H1 (cell line): ENCODE data around the gene TSPAN2. TPM values are rescaled to one million over a fixed set of nuclear protein-coding genes. Genes with fewer than 3 reads are reported as not detected.

Experiments used
- CTCF ChIA-PET: fragments of 300-600 bp; sonication (Branson Sonifier 250); formaldehyde crosslinking; loops from one replicate; lab custom pipeline; 2021; ENCODE audit not compliant: partially characterized antibody; lab: Charles Lee
- POLR2A ChIA-PET: fragments of 300-600 bp; sonication (Branson Sonifier 250); formaldehyde crosslinking; loops from one replicate; lab custom pipeline; 2021; ENCODE audit warnings: inconsistent platforms; ENCODE audit not compliant: partially characterized antibody; lab: Charles Lee
- DNase-seq, 2 experiments: peaks; one replicate each; pipeline versions ENCODE4 v3.0.0 to v3.0.0-alpha.2; 2010 to 2022; ENCODE audit warnings: low spot score in 2 of 2, low read depth in 1 of 2, mixed read lengths in 1 of 2
- FAIRE-seq: peaks from 2 replicates; lab custom pipeline; 2011; peaks lifted over from hg19 to GRCh38; lab: Jason Lieb, UNC
- H2AFZ ChIP-seq: 2 replicates; pipeline ENCODE4 v1.8.1; 2012; ENCODE audit warnings: low read length, inconsistent platforms
- H2AK5ac ChIP-seq: 2 replicates; pipeline ENCODE4 v1.6.1; 2013; ENCODE audit warnings: low read depth, low read length
- H2BK120ac ChIP-seq: replicated peaks from 2 replicates; pipeline ENCODE3; 2013; ENCODE audit warnings: low read depth, low read length, inconsistent platforms
- H2BK12ac ChIP-seq: 2 replicates; pipeline ENCODE4 v1.6.1; 2013; ENCODE audit warnings: low read depth, low read length
- H2BK15ac ChIP-seq: 2 replicates; pipeline ENCODE4 v1.6.1; 2013; ENCODE audit warnings: low read length
- H2BK20ac ChIP-seq: 2 replicates; pipeline ENCODE4 v1.6.1; 2013; ENCODE audit warnings: low read length
- H2BK5ac ChIP-seq: 2 replicates; pipeline ENCODE4 v1.6.1; 2013; ENCODE audit warnings: low read depth, low read length
- H3K14ac ChIP-seq: 2 replicates; pipeline ENCODE4 v1.6.1; 2013; ENCODE audit warnings: inconsistent platforms; ENCODE audit not compliant: insufficient read length
- H3K18ac ChIP-seq: 2 replicates; pipeline ENCODE4 v1.6.1; 2013; ENCODE audit warnings: low read length; ENCODE audit errors: extremely low read depth
- H3K23ac ChIP-seq: 2 replicates; pipeline ENCODE4 v1.6.1; 2013; ENCODE audit warnings: inconsistent platforms; ENCODE audit not compliant: insufficient read length
- H3K23me2 ChIP-seq: 2 replicates; pipeline ENCODE4 v1.6.1; 2013; ENCODE audit warnings: low read depth, low read length
- H3K27ac ChIP-seq: 2 replicates; pipeline ENCODE4 v1.6.1; 2011; ENCODE audit warnings: low read depth, low read length, inconsistent platforms
- H3K27me3 ChIP-seq, 4 experiments: replicated peaks in 1 of 4; 1 replicate in 1 of 4; 2 replicates in 3 of 4; pipeline versions ENCODE4 v1.6.1 to v1.8.1; 2011 to 2013; ENCODE audit warnings: low read length in 3 of 4, mild to moderate bottlenecking in 3 of 4, inconsistent platforms in 2 of 4, mixed read lengths in 2 of 4, moderate library complexity in 1 of 4; ENCODE audit not compliant: control insufficient read depth in 3 of 4, insufficient read depth in 3 of 4; ENCODE audit errors: extremely low read depth in 1 of 4
- H3K36me3 ChIP-seq, 4 experiments: 2 replicates each; pipeline versions ENCODE4 v1.6.1 to v1.8.1; 2011 to 2013; ENCODE audit warnings: mild to moderate bottlenecking in 4 of 4, low read length in 3 of 4, moderate library complexity in 2 of 4, control low read depth in 1 of 4, inconsistent platforms in 1 of 4; ENCODE audit not compliant: insufficient read depth in 4 of 4, control insufficient read depth in 2 of 4
- H3K4ac ChIP-seq: replicated peaks from 2 replicates; pipeline ENCODE3; 2013; ENCODE audit warnings: low read length, low read depth, mixed read lengths, inconsistent platforms; ENCODE audit not compliant: insufficient read length
- H3K4me1 ChIP-seq, 4 experiments: replicated peaks in 1 of 4; 1 replicate in 1 of 4; 2 replicates in 3 of 4; pipeline versions ENCODE4 v1.6.1 to v1.8.1; 2011 to 2013; ENCODE audit warnings: low read length in 3 of 4, inconsistent platforms in 2 of 4, mixed read lengths in 1 of 4; ENCODE audit not compliant: insufficient read depth in 4 of 4, control insufficient read depth in 3 of 4
- H3K4me2 ChIP-seq, 2 experiments: 2 replicates each; pipeline versions ENCODE4 v1.6.1 to v1.8.1; 2011 to 2013; ENCODE audit warnings: low read depth in 2 of 2, low read length in 2 of 2, control low read depth in 1 of 2, inconsistent platforms in 1 of 2, mild to moderate bottlenecking in 1 of 2; ENCODE audit not compliant: insufficient read depth in 1 of 2
- H3K4me3 ChIP-seq, 4 experiments: fragments of 200-600, 300-600 bp in 1 of 4; sonication (generic), shearing (Covaris generic), sonication (Bioruptor Twin) in 1 of 4; 2 replicates each; pipeline versions ENCODE4 v1.5.1 to v1.8.1; 2011 to 2016; ENCODE audit warnings: low read length in 4 of 4, low read depth in 3 of 4, control low read depth in 2 of 4, inconsistent platforms in 2 of 4, mild to moderate bottlenecking in 2 of 4, mixed read lengths in 1 of 4, moderate library complexity in 1 of 4; ENCODE audit not compliant: insufficient read depth in 2 of 4; ENCODE audit errors: extremely low read depth in 1 of 4
- H3K56ac ChIP-seq: replicated peaks from 2 replicates; pipeline ENCODE3; 2013; ENCODE audit warnings: low read depth, mild to moderate bottlenecking, mixed read lengths, low read length, inconsistent platforms; ENCODE audit not compliant: insufficient read length
- H3K79me1 ChIP-seq: 2 replicates; pipeline ENCODE4 v1.6.1; 2013; ENCODE audit warnings: low read depth, low read length, control low read depth
- H3K79me2 ChIP-seq, 2 experiments: 2 replicates each; pipeline versions ENCODE4 v1.6.1 to v1.8.1; 2012 to 2013; ENCODE audit warnings: low read length in 2 of 2, mild to moderate bottlenecking in 2 of 2, inconsistent platforms in 1 of 2; ENCODE audit not compliant: insufficient read depth in 2 of 2, control insufficient read depth in 1 of 2
- H3K9ac ChIP-seq, 4 experiments: replicated peaks in 1 of 4; 1 replicate in 1 of 4; 2 replicates in 3 of 4; pipeline versions ENCODE4 v1.6.1 to v1.8.1; 2011 to 2013; ENCODE audit warnings: low read depth in 3 of 4, low read length in 3 of 4, control low read depth in 2 of 4, mild to moderate bottlenecking in 2 of 4, moderate library complexity in 2 of 4, inconsistent platforms in 1 of 4; ENCODE audit errors: extremely low read depth in 1 of 4
- H3K9me3 ChIP-seq, 2 experiments: 2 replicates each; pipeline versions ENCODE4 v1.6.1 to v1.8.1; 2012 to 2013; ENCODE audit warnings: mild to moderate bottlenecking in 2 of 2, moderate library complexity in 2 of 2, control low read depth in 1 of 2, inconsistent platforms in 1 of 2, low read depth in 1 of 2, low read length in 1 of 2, mixed read lengths in 1 of 2; ENCODE audit not compliant: insufficient read depth in 2 of 2
- H4K20me1 ChIP-seq, 2 experiments: replicated peaks in 1 of 2; 2 replicates each; pipeline versions ENCODE3 to v1.8.1; 2011 to 2013; ENCODE audit warnings: inconsistent platforms in 2 of 2, low read length in 2 of 2, mild to moderate bottlenecking in 1 of 2; ENCODE audit not compliant: insufficient read depth in 2 of 2, control insufficient read depth in 1 of 2
- H4K5ac ChIP-seq: 2 replicates; pipeline ENCODE4 v1.6.1; 2013; ENCODE audit warnings: low read length, low read depth, mixed read lengths, inconsistent platforms; ENCODE audit not compliant: insufficient read length
- H4K8ac ChIP-seq: 2 replicates; pipeline ENCODE4 v1.8.0; 2013; ENCODE audit warnings: mild to moderate bottlenecking, moderate library complexity, low read length, inconsistent platforms; ENCODE audit not compliant: insufficient read depth; ENCODE audit errors: extremely low read depth
- H4K91ac ChIP-seq: replicated peaks from 2 replicates; pipeline ENCODE3; 2013; ENCODE audit warnings: low read length, mixed read lengths, inconsistent platforms; ENCODE audit not compliant: insufficient read length
- RFX5 ChIP-seq: IDR thresholded peaks from 2 replicates; pipeline ENCODE4 v1.6.1; 2011; ENCODE audit warnings: low read depth, low read length, improper control_type of control experiment, borderline replicate concordance
- WGBS, 2 experiments: shearing (Covaris generic) in 1 of 2; methylation state at CpG; one replicate each; pipeline versions ENCODE4 v1.1.6 to v1.1.7; 2013 to 2015; ENCODE audit warnings: low lambda C conversion rate in 2 of 2, mixed read lengths in 2 of 2, inconsistent platforms in 1 of 2, low coverage in 1 of 2, missing lambda C conversion rate in 1 of 2; ENCODE audit not compliant: insufficient replicate concordance in 2 of 2, insufficient coverage in 1 of 2, insufficient read length in 1 of 2; ENCODE audit errors: extremely low coverage in 1 of 2, missing lambda C conversion rate in 1 of 2; 5-methylcytosine and 5-hydroxymethylcytosine counted together
- polyA plus RNA-seq, 7 experiments: library from polyadenylated mRNA; depleted of rRNA in 3 of 7; stranded (reverse) in 5 of 7; unstranded in 2 of 7; fragments of >200 nt in 5 of 7; fragments of 200-250 nt in 2 of 7; gene quantifications; 1 replicate in 5 of 7; 2 replicates in 1 of 7; 4 replicates in 1 of 7; pipeline versions ENCODE4 v1.2.1 to v1.2.3, GENCODE V29; 2011 to 2013; ENCODE audit warnings: missing spikeins in 2 of 7, mixed read lengths in 2 of 7
- total RNA-seq: library from RNA; stranded (reverse); fragmentation: NEBNext Ultra II Directional; extraction: Animal tissue kit (Norgen Biotek cat#: 25700); gene quantifications from 2 replicates; pipeline ENCODE4 v1.2.1, GENCODE V29; 2021
- TF ChIP-seq, protein P1 (sequence below): IDR thresholded peaks from 2 replicates; pipeline ENCODE4 v1.6.1; 2012; ENCODE audit warnings: inconsistent platforms

TSPAN2 gene
- total and polyA plus RNA-seq, 2 of the 8 experiments (the other 6 are each of a cell fraction or from before 2014, with no cell fraction given) = 7.4 to 14.2 TPM

DNA sequence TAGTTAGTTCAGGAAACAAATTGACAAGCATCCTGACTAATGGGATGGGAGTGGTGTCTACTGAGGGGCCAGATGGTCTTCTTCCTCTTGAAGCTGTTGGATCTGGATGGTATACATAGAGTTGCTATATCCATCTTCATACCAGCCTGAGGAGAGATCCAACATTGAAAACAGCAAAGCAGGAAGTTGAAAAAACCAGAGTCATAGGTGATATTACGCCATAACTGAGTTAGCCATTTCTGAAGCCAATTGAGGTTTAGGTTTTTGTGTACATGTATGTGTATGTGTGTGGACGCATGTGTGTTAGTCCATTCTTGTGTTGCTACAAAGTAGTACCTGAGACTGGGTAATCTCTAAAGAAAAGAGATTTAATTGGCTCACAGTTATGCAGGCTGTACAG lies 2.3 kb upstream of the TSPAN2 start:
- H2BK15ac ChIP-seq = no peak overlapping the region
- H4K5ac ChIP-seq = no peak overlapping the region
- H3K18ac ChIP-seq = no peak overlapping the region
- CTCF ChIA-PET = interaction anchor here (5.1 kb wide), 1 partner anchor 39 kb away, joined by 23 read pairs; no protein-coding TSS in a partner anchor
- TF ChIP-seq, protein P1, sequence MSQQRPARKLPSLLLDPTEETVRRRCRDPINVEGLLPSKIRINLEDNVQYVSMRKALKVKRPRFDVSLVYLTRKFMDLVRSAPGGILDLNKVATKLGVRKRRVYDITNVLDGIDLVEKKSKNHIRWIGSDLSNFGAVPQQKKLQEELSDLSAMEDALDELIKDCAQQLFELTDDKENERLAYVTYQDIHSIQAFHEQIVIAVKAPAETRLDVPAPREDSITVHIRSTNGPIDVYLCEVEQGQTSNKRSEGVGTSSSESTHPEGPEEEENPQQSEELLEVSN = no peak
- TF ChIP-seq RFX5 = no peak
- no peaks in the 10 kb centered on the region for H3K79me2 ChIP-seq
- H3K4ac ChIP-seq = no peak overlapping the region
- no peak overlapping the region for H3K56ac ChIP-seq
- no peak overlapping the region for H2BK120ac ChIP-seq
- H4K8ac ChIP-seq = no peak overlapping the region
- no peaks in the 10 kb centered on the region; a peak in 2 of 7 replicates for H3K27me3 ChIP-seq
- no peaks in the 10 kb centered on the region for H3K36me3 ChIP-seq
- WGBS, 2 experiments = 82% methylated on average over 2 of the region's 2 CpGs; no CpG with 5 or more reads in 1 of the 2 experiments
- H3K4me3 ChIP-seq = no peak overlapping the region
- H3K9ac ChIP-seq = no peak overlapping the region
- no peak overlapping the region for H2AK5ac ChIP-seq
- H2BK20ac ChIP-seq = no peak overlapping the region
- POLR2A ChIA-PET = interaction anchor here (1.6 to 5.0 kb wide), 2 partner anchors 8 to 12 kb away, joined by 4 to 29 read pairs; no protein-coding TSS in a partner anchor
- peaks cover 8% of the 10 kb centered on the region; the same call in 1 of the 2 replicates for H3K23me2 ChIP-seq
- H3K79me1 ChIP-seq = no peaks in the 10 kb centered on the region
- no peaks in the 10 kb centered on the region for H3K9me3 ChIP-seq
- H2AFZ ChIP-seq = no peak overlapping the region
- FAIRE-seq = no peak
- no peak for DNase-seq
- H3K4me1 ChIP-seq = peaks cover 4 to 7% (median 4%) of the 10 kb centered on the region in 4 experiments; a peak in 5 of 7 replicates
- H4K91ac ChIP-seq = no peak overlapping the region
- no peak overlapping the region for H2BK12ac ChIP-seq
- H3K14ac ChIP-seq = no peak overlapping the region
- H3K23ac ChIP-seq = no peak overlapping the region
- no peak overlapping the region for H3K27ac ChIP-seq
- no peaks in the 10 kb centered on the region for H4K20me1 ChIP-seq
- H3K4me2 ChIP-seq = no peak overlapping the region
- no peak overlapping the region for H2BK5ac ChIP-seq
